HG02973 (cell line): ENCODE measurements around the gene OXSR1.

Experiments
- ATAC-seq: cut with Tn5 transposase; IDR thresholded peaks from one replicate; pipeline ENCODE4 v1.9.1; 2021; ENCODE audit warnings: moderate library complexity; ENCODE audit not compliant: unreplicated experiment

Gene OXSR1

DNA sequence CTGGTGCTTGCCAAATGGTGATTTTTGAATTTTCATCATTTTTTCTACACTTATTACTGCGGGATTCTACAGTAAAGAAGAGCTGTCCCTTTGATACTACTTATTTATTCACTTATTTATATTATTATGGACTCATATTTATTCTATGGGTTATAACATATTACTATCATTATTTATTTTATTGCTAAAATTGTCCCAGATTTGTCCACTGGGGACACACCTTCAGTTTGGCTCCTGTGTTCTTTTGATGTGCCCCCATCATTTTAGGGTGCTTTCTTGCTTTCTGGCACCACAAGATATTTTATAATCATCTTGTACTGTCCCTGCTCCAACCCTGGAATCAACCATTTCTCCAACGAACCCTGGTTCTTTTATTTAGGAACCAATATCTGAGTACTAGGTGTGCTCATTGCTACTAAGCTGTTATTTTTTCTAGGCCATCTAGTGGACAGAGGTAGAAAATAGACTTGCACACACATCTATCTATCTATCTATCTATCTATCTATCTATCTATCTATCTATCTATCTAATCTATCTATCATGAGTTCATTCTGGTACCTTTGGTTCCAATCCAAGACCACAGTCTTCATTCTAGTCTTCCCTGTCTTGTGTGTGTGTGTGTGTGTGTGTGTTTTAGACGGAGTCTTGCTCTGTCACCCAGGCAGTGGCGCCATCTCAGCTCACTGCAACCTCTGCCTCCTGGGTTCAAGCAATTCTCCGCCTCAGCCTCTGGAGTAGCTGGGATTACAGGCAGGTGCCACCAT, 132.8 kb downstream of the OXSR1 start:
- ATAC-seq: no peak
